COR-L47 (cell line): ENCODE data around the gene BEAN1.
A peak's percentile ranks its signal among the peaks of the same experiment; 100 is the strongest.

Experiments
- DNase-seq: peaks from one replicate; lab custom pipeline; 2025; lab: John Stamatoyannopoulos, UW

The BEAN1 gene

GRCh38 chr16:66427036-66427860, at the start of gene BEAN1:
TSS of gene BEAN1 (plus strand) at chr16:66427295. CDS start at chr16:66437677, 10,382 bp downstream.
- DNase-seq, result peak; percentile 47

GRCh38 chr16:66377324-66377723, 49.8 kb upstream of the BEAN1 start:
- no peak for DNase-seq

- no peak for DNase-seq
Observed at GRCh38 chr16:66378741-66379570, 48.1 kb upstream of the BEAN1 start.

- no peak for DNase-seq
Observed at GRCh38 chr16:66379571-66379941, 47.5 kb upstream of the BEAN1 start.

GRCh38 chr16:66380421-66380820, 46.7 kb upstream of the BEAN1 start:
- no peak for DNase-seq

GRCh38 chr16:66381585-66382170, 45.4 kb upstream of the BEAN1 start:
- no peak for DNase-seq

GRCh38 chr16:66382171-66382965, 44.7 kb upstream of the BEAN1 start:
- DNase-seq, result no peak

GRCh38 chr16:66382966-66383299, 44.2 kb upstream of the BEAN1 start:
- no peak for DNase-seq

GRCh38 chr16:66383551-66383950, 43.5 kb upstream of the BEAN1 start:
- DNase-seq, result no peak

GRCh38 chr16:66385415-66385814, 41.7 kb upstream of the BEAN1 start:
- no peak for DNase-seq

GRCh38 chr16:66386629-66387622, 40.2 kb upstream of the BEAN1 start:
- DNase-seq, result no peak

- DNase-seq, result no peak
Observed at GRCh38 chr16:66387817-66388332, 39.2 kb upstream of the BEAN1 start.

- no peak for DNase-seq
Observed at GRCh38 chr16:66388350-66389139, 38.5 kb upstream of the BEAN1 start.

- DNase-seq, result no peak
Observed at GRCh38 chr16:66389256-66390176, 37.6 kb upstream of the BEAN1 start.

GRCh38 chr16:66390346-66391108, 36.6 kb upstream of the BEAN1 start:
- DNase-seq, result no peak

GRCh38 chr16:66391726-66392670, 35.1 kb upstream of the BEAN1 start:
- DNase-seq, result no peak
